ENCODE measurements around the gene HERPUD1.
"Not testable (repeated sequence)": the region's sequence is repeated elsewhere in the genome, so short reads cannot be mapped to it uniquely, and the experiment has no call there.

HERPUD1 gene, protein sequence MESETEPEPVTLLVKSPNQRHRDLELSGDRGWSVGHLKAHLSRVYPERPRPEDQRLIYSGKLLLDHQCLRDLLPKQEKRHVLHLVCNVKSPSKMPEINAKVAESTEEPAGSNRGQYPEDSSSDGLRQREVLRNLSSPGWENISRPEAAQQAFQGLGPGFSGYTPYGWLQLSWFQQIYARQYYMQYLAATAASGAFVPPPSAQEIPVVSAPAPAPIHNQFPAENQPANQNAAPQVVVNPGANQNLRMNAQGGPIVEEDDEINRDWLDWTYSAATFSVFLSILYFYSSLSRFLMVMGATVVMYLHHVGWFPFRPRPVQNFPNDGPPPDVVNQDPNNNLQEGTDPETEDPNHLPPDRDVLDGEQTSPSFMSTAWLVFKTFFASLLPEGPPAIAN

DNA sequence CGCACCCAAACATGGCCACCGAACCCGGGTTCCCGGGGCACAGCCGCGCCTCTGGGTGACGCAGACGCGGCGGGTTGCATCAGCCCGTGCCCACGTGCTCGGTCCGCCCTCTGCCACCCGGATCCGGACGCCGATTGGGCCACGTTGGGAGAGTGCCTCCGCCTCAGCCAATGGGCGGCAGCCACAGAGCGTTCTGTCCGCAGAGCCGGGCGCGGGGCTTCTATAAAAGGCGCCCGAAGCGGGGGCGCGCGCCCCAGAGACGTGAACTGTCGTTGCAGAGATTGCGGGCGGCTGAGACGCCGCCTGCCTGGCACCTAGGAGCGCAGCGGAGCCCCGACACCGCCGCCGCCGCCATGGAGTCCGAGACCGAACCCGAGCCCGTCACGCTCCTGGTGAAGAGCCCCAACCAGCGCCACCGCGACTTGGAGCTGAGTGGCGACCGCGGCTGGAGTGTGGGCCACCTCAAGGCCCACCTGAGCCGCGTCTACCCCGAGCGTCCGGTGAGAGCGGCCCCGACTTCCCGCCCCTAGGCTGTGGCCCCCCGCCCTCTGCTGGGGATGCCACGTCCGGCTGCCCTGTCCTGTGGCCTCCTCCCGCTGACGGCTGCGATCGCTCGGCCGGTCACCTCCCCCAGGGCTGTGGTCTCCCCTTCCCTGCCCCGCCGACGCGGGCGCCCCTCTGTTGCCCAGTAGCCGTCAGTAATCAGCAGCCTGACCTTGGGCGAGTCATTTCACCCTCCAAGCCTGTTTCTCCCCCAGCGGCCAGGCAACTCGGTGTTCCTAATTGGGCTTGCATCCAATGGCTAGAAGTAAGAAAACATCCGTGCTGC lies at the start of gene HERPUD1:
Gene HERPUD1 (plus strand): TSS at position 251 of the 829 bp plus-strand sequence. CDS start 103 bp downstream, at position 354.
- peak; percentile 94 to 96 for DNase-seq

DNA sequence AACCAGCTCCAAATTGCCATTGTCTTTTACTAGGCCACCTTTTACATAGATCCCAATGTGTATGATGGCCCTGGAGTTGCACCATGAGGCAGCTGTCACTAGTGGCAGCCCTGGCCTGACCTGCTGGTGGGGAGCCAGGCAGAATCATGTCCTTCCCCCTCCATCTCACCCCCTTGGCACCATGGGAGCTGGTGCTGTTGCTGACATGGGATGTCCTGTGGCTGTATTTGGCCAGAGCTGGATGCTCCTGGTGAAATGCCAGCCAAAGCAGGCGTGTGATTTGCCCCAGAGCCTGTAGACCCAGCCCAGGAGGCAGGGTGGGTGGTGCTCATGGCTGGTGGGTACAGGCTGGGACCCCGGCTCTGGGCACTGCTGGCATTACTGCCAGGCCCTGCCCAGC lies 48.4 kb upstream of the HERPUD1 start:
- DNase-seq: no peak

DNA sequence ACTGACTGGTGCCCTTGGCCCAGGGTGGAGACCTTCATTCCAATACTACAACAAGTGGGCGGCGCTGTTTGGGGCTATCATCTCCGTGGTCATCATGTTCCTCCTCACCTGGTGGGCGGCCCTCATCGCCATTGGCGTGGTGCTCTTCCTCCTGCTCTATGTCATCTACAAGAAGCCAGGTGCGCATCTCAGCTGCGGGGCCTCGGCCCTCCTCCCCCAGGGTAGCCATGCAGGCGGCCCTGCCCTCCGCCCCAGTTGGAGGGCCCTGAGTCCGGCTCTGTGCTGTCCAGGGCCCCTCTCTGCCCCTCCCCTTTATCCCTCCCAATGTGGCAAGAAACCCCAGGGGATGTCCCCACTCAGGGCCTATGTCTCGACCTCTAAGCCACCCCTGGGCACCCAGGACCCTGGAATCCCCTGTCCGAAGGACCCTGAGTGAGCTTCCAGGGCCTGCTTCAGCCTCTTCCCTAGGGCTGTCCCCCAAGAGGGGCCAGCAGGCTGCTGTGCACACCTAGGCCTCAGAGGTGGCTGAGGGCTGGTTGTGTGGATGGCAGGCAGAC lies 47.8 kb upstream of the HERPUD1 start:
- DNase-seq: no peak

DNA sequence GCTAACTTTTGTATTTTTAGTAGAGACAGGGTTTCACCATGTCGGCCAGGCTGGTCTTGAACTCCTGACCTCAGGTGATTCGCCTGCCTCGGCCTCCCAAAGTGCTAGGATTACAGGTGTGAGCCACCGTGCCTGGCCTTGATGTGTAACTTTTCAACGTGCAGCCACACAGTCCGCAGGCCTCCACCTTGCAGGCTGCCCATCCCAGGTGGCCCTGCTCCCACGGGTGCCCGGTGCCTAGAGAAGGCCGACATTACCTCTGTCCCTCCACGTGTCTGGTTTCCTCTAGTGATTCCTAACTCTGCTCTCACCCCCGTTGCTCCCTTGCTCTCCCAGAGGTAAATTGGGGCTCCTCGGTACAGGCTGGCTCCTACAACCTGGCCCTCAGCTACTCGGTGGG lies 47.0 kb upstream of the HERPUD1 start:
- not testable (repeated sequence) for DNase-seq

DNA sequence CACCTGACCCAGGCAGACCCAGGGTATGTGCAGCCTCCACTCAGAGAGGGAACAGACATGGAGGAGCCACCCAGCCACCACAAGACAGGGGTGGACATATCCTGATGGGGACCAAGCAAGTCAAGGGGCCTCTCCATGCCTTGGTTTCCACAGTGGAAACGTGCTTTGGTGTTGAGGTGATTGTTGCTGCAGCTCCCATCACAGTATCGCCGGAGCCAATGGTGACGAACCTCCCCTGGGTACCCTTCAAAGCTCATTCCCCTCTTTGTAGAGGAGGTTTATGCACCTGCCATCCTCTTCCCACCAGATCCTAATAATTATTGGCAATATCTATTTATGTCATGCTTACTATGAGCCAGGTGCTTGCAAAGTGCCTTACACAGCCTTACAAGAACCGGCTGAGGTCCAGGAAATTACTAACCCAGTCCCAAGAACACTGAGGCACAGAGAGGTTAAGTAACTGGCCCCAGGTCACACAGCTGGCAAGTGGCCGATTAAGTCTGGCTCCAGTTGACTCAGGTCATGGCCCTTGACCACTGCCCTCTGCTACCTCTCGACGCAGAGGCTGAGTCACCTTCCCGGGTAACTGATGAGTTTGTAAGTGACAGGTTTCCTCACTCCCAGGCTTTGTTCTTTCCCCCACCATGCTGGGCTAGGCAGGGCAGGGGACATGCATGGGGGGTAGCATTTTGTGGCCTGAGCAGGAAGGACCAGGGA lies 46.3 kb upstream of the HERPUD1 start:
- DNase-seq: no peak

DNA sequence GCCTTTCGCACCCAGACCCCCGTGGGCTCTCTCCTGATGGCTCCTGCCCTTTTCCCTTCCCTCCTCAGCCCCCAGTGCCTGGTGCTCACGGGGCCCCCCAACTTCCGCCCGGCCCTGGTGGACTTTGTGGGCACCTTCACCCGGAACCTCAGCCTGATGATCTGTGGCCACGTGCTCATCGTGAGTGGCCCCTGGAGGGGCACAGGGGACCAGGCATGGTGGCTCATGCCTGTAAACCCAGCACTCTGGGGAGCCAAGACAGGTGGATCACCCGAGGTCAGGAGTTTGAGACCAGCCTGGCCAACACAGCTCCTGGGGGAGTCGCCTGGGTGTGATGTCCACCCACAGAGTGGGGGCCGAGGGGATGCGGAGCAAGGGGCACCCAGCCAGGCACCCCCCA lies 45.6 kb upstream of the HERPUD1 start:
- no peak for DNase-seq

DNA sequence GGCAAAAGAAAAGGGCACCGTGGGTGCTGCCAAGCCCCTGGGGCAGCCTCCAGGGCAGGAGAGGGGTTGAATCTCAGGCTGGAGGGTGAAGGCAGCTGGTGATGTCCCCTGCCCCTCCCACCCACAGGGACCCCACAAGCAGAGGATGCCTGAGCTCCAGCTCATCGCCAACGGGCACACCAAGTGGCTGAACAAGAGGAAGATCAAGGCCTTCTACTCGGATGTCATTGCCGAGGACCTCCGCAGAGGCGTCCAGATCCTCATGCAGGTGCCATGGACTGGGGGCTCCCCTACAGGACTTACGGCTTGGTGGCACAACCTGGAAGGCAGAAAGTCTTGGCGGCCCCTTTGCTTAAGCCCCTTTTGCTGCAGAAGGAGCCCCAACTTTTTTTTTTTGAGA lies 45.1 kb upstream of the HERPUD1 start:
- DNase-seq: no peak

DNA sequence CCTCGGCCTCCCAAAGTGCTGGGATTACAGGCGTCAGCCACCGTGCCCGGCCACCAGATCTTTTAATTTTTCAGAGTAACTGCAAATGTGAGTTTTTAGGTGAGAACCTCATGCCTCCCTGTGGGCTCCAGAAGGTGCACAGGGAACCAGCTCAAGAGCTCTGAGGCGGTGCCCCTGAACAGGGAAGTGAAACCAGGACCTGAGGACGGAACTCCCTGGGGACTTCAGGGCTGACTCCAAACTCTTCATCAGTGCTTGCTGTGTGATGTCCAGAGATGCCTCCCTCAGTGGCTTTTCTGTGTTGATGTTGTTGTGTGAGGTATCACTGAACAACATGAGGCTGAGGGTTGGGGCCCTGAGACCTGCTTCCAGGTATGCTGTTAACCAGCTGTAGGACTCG lies 43.1 kb upstream of the HERPUD1 start:
- DNase-seq: no peak

DNA sequence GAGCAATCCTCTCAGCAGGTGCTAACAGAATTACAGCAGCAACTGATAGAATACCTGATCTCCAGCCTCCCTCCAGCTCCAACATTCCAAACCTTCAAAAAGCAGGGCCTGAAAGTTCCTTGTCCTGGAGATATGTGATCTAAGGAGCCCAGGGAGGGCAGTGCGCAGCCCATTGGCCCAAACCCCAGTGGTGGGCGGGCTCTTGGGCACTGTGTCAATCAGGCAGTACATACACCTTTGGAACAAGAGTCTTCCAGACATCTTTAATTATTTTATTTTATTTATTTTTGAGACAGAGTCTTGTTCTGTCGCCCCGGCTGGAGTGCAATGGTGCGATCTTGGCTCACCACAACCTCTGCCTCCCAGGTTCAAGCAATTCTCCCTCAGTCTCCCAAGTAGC lies 42.7 kb upstream of the HERPUD1 start:
- DNase-seq: no peak

DNA sequence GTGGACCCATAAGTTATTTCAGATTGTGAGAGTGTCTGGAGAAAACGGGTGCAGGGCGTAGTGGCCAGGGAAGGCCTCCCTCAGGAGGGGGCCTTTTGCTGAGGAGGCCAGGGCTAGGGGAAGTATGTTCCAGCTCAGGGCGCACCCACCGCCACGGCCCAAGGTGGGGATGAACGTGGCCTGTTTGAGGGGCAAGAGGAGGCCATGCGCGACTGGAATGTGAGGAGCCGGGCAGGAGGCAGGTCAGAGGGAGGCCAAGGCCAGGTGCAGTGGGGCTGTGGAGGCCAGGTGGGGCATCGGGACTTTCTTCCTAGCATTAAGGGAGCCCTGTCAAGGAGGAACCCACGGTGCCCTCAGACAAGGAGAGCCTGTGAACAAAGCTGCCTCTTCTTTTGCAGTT lies 40.3 kb upstream of the HERPUD1 start:
- no peak for DNase-seq

DNA sequence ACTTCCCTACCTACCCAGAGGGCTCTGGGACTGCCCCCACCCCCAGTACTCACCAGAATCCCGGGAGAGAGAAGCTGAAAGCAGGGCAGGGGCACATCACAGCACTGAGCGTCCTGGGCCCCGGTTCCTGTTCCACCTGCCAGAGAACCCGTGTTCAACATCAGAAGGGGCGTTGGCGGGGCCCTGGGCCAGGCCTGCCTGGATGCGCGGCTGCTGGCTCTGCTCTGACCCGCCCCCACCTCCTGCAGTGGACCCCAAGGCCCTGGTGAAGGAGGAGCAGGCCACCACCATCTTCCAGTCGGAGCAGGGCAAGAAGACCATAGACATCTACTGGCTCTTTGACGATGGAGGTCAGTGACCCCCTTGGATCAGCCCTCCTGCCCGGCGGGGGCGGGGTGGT lies 39.2 kb upstream of the HERPUD1 start:
- no peak for DNase-seq

DNA sequence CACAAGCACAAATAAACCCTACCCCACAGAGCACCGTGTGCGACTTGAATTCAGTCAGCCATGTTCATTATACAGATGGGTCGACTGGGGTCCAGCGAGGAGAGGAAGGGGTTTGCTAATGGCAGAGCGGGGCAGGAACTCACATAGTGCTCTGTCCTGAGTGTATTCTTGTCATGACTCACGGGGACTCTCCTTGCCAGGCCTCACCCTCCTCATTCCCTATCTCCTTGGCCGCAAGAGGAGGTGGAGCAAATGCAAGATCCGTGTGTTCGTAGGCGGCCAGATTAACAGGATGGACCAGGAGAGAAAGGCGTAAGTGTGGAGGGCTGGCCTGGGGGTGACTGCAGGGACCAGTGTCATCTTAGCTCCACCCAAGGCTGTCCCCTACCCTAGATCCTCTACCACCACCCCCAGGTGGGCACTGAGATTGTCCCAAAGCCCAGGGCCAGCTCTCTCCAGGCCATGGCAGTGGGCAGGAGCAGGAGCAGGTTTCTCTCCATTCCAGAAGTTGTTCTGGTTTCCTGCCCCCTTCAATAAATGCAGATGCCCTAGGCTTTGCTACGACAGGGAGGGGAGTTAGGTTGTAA lies 37.5 kb upstream of the HERPUD1 start:
- no peak for DNase-seq

DNA sequence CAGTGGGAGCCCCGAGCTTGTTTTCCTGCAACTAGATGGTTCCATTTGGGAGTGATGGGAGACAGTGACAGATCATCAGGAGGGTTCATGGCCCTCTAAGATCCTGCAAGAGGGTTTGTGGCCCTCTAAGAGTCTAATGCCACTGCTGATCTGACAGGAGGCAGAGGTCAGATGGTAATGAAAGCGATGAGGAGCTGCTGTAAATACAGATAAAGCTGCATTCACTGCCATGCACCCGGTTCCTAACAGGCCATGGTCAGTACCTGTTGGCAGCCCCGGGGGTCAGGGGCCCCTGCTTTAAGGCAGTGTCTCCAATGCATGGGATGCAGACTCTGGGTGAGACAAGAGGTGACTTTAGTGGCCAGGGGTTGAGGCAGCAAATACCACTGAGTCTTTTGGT lies 36.1 kb upstream of the HERPUD1 start:
- no peak for DNase-seq

DNA sequence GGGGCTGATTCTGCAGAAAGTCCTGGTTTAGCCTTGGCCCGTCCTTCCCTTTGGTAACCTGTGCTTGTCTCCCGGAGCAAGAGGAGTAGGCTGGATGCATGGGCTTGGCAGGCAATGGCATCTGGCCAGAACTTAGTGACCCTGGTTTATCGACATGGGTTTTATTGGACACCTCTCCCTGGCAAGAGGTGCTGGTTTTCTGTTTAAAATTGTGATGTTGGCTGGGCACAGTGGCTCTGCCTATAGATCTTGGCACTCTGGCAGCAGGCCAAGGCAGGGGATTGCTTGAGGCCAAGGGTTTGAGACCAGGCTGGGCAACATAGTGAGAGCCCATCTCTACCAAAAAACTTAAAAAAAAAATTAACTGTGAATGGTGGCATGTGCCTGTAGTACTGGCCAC lies 35.7 kb upstream of the HERPUD1 start:
- DNase-seq: no peak

DNA sequence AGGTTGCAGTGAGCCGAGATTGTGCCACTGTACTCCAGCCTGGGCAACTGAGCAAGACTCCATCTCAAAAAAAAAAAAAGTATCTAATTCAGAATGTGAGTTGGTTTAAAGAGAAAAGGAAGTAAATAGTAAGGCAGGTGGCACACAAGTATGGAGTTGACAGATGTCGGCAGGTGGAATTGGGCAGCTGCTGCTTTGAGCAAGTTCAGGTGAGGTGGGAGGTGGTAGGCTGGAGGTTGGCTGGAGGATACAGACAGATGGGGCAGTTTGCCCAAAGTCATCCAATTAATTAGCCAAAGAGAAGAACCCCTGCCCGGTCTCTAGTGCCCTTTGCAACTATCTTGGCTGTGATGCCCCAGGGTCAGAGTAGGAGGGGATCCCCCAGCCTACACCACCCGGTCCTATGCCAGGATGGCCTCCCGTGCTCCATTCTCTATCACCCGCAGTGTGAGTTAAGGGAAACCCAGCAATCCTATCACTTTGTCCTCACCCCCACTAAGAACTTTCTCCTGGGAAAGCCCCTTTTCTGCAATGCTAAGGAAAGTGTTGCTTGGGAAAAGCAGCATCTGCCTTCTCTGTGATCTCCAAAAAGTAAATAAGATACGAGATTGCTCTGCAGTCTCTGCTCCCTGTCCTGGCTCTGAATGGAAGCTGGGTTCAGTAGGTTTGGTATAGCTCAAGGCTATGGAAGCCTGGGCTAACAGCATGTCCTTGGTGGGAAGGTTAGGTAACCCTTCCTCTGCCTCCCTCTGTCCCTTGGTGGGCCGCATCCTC lies 34.7 kb upstream of the HERPUD1 start:
- DNase-seq: no peak

DNA sequence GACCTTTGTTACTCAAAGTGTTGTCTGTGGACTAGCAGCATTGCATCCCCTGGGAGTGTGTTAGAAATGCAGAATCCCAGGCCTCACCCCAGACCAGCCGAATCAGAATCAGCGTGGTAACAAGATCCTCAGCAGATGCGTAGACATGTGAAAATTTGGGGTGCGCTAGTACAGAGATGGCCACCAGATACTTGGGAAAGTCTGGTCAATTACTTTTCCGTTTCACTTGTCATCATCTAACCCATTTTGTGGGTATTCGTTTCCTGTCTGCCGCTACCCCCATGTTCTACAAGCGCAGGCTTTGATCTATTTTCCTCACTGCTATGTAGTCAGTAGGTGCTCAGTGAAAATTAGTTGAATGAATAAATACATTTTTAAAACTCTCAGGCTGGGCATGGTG lies 33.1 kb upstream of the HERPUD1 start:
- DNase-seq: no peak

DNA sequence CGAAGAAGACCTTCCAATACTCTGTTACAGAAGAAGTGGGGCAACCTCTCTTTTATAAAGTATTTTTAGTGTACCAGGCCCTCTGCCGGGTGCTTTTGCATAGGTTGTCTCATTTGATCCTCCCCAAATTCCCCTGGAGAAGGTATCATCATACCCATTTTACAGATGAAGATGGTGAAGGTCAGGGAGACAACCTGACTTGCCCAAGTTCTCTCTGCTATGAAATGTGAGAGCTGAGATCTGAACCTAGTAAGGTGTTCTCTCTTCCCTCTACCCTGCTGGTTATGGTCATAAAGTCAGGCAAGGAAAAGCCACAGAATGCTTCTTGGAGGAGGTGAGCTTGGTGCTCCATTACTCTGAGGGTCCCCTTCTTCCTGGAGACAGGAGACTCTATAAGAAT lies 28.1 kb upstream of the HERPUD1 start:
- no peak for DNase-seq

DNA sequence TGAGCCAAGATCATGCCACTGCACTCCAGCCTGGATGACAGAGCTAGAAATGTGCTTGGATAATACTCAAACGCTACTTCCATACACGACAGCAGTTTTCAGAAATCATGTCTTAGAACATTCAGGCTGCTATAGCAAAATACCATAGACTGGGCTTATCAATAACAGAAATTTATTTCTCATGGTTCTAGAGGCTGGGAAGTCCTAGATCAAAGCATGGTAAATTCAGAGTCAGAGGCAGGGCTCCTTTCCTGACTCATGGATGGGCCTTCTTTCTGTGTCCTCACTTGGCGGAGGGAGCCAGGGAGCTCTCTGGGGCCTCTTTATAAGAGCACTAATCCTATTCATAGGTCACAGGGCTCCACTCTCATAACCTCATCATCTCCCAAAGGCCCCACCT lies 24.5 kb upstream of the HERPUD1 start:
- no peak for DNase-seq

DNA sequence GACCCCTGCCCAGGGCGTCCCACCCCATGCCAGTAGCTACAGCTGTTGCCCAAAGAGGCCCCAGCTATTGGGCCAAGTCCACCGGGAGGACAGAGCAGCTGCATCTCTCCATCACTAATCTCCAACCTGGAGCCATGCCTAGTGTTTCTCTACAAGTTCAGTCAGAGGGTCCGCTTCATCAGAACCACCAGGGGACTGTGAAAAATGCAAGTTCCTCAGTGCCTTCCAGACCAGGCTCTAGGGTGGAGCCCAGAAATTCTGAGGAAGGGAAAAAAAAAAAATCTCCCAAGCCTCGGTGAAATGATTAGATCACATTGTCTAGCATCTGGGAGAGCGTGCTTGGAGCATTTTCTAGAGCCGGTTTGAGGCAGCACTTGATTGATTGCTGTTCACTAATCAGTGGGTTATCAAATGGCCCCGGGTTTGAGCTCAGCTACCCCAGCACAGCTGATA lies 22.4 kb upstream of the HERPUD1 start:
- no peak for DNase-seq

DNA sequence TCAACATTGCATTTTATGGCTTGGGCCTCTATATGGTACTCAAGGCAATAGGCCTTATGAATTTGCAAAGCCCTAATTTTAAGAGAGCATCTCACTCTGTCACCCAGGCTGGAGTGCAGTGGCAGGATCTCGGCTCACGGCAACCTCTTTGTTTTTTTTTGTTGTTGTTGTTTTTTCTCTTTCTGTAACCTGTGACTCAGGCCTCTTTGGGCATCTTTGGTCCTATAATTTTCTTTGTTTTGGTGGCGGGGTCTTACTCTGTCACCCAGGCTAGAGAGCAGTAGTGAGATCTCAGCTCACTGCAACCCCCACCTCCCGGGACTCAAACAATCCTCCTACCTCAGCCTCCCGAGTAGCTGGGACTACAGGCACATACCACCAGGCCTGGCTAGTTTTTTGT lies 21.8 kb upstream of the HERPUD1 start:
- no peak for DNase-seq

DNA sequence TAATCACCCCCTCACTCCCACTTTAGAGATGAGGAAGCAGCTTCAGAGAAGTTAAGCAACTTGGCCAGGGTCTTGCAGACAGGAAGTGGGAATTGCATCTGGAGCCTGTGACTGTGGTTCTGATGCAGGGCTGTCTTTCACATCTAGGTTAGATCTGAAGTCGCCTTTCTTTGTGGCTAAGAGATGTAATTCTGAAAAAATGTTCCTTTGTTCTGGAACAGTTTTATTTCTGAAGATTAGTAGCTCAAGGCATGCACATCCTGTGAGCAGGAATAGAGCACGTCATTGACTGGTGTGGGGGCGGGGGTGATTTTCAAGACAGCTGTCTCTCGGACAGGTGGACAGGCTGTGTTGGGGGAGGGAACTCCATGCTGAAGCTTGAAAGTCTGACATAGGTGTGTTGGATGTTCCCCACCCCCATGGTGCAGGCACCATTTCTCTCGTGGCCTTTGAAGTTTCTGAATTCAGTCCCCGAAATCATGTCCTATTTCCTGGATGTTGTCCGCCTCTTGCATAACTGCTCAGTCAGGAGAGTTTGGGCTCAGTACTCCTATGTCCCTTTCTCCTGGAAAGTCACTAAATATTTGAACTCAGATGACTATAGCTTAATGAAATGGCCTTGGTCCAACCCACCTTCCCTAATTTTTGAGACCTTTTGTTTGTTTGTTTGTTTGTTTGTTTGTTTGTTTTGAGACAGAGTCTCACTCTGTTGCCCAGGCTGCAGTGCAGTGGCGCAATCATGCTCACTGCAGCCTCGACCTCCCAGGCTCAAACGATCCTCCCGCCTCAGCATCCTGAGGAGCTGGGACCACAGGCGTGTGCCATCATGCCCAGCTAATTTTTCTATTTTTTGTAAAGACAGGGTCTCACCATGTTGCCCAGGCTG lies 21.0 kb upstream of the HERPUD1 start:
- DNase-seq: peak; percentile 16 to 29
